ENCODE data around the gene DNAJC15.
"Not testable (repeated sequence)": the region's sequence is repeated elsewhere in the genome, so short reads cannot be mapped to it uniquely, and the experiment has no call there.

The DNAJC15 gene

GRCh38 chr13:43003729-43004128 is 19.7 kb upstream of the DNAJC15 start:
- DNase-seq (ENCODE audit: low read depth in 4 of 4, low spot score in 1 of 4) = no peak

DNA sequence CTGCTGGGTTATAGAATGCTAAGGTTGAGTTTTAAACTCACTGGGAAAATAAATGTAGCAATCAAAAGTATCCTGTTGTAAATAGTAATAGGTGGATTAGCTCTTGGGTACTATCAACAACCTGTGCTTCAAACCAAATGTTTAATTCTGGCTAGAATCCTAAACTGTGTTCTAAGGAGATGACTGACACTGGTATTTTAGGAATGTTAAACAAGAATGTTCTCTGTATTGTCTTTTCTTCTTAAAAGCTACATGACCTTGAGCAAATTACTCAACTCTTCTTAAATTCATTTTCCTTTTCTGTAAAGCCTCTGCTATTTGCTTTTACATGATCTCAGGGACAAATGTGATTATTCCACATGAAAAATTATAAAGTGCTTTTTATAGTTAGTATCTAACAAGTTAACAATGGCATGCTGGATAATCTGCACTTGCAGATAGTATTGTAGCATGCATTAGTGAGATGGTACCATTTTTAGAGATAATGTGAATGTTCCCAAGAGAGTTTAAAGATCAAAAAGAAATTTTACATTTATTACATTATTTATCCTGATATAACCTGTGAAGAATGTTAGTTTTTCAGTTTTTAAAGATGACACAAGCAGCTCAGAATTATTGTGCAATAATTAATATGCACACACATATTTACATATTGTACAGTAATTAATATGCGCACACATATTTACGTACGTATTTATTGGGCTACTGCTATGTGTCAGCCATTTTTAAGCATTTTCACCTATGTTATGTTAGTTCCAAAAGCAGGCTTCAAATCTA is 17.7 kb upstream of the DNAJC15 start:
- no peak for DNase-seq (ENCODE audit: low read depth in 4 of 4, low spot score in 1 of 4)

- no peak for DNase-seq (ENCODE audit: low read depth in 4 of 4, low spot score in 1 of 4)
Observed at GRCh38 chr13:43006893-43007631, 16.3 kb upstream of the DNAJC15 start.

DNA sequence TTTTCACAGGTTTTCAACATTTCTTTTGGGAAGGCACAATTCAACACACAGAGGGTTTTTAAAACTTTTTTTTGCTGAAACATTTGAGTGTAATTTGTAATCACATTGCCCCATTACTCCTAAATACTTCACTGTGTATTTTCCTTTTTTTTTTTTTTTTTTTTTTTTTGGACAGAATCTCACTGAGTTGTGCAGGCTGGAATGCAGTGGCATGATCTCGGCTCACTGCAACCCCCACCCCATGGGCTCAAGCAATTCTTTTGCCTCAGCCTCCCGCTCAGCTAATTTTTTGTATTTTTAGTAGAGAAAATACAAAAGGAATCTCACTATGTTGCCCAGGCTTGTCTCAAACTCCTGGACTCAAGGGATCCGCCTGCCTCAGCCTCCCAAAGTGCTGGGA is 14.8 kb upstream of the DNAJC15 start:
- DNase-seq (ENCODE audit: low read depth in 4 of 4, low spot score in 1 of 4) = no peak

DNA sequence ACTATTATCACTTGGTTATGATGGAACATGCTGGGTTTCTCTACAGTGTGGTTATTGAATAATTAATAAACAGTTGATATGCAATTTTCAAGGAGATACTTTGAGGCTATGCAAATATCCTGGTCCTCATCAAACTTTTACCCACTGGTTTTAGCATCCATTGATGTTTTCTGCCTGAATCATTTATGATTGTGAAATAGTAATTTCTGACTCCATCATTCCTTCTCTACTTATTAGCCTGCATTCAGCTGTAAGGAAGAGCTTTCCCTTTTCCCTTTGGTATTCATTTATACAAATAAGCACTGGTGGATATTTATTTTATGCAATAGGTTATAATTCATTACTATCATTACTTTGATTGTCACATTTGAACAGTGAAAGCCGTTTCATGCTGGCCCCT is 13.9 kb upstream of the DNAJC15 start:
- DNase-seq (ENCODE audit: low read depth in 4 of 4, low spot score in 1 of 4) = no peak

DNA sequence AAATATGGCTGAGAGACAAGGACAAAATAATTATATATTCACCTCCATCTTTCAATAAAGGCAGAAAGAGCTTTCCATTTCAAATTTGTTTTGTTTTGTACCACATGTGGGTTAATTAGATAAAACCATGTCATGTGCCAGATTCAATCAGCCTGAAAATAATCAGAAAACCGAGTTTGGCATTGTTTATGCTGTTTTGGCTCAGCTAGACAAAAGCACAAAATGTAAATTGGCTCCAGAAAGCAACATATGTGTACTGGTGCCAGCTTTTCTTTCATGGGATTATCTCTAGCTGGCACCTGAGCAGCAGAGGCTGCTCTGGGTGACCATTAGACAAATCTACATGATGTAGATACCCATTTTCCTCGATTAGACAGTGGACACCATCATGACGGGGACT is 9.2 kb upstream of the DNAJC15 start:
- no peak for DNase-seq (ENCODE audit: low read depth in 4 of 4, low spot score in 1 of 4)

DNA sequence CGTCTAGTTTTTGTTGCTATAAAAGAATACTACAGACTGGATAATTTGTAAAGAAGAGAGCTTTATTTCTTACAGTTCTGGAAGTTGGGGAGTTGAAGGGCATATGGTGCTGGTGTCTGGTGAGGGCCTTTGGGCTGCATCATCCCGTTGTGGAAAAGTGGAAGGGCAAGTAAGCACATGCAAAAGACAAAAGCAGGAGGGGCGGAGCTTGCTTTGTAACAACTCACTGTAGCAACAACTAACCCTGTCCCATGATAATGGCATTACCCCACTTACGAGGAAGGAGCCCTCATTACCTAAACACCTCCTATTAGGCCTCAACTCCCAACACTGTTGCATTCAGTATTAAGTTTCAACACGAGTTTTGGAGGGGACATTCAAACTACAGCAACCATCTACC is 7.2 kb upstream of the DNAJC15 start:
- no peak for DNase-seq (ENCODE audit: low read depth in 4 of 4, low spot score in 1 of 4)

DNA sequence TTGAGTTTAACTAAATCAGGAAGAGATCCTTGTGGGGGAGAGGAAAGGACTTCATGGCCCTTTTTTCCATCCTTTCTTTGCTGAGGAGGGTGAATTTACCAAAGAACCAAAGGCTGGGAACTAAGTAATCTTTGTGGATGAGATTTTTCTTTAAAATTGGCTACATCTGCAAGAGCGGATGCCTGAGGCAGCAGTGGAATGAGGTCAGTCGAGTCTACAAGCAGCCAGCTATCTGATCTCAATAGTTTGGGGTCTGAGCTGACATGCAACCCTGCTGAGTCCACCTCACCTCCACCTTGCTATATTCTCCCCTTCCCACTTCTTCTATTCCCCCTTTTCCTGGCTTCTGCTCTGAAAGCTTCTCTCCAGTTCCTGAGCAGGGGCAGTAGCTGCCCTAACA is 3.6 kb upstream of the DNAJC15 start:
- no peak for DNase-seq (ENCODE audit: low read depth in 4 of 4, low spot score in 1 of 4)

GRCh38 chr13:43020794-43021193 is 2.6 kb upstream of the DNAJC15 start:
- DNase-seq (ENCODE audit: low read depth in 4 of 4, low spot score in 1 of 4) = no peak

DNA sequence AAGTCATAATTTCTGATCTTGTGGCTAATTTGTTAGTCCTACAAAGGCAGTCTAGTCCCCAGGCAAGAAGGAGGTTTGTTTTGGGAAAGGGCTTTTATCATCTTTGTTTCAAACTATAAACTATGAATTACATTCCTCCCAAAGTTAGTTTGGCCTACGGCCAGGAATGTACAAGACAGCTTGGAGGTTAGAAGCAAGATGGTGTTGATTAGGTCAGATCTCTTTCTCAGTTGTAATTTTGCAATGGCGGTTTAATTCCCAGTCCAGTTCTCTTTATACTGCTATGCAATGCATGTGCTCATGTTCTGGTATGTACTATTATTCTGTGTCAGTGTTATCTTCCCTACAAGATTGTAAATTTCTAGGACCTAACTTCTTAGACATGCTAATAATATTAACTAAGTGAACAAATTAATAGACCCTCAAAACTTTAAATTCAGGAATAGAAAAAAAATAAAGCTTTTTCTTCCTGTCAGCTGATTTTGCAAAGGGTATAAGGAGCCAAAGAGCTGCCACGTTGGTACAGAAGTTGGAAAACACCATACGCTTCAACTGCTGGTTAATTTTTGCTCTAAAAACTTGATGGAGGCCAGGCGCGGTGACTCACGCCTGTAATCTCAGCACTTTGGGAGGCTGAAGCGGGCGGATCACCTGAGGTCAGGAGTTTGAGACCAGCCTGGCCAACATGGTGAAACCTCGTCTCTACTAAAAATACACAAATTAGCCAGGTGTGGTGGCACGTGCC is 1.3 kb upstream of the DNAJC15 start:
- DNase-seq (ENCODE audit: low read depth in 4 of 4, low spot score in 1 of 4) = no peak

DNA sequence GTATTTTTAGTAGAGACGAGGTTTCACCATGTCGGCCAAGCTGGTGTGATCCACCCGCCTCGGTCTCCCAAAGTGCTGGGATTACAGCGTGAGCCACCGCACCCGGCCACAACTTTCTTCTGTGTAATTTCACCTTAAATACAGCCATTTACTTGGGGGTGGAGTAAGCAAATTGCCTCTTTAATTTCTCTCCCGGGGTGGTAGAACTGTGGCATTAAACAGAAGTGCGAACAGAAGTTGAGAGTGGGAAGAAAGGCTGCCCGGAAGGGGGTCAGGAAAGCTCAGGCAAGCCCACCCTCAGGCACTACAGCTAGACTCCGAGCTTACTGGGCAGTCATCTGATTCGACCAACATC is 475 bp upstream of the DNAJC15 start:
- no peak for DNase-seq (ENCODE audit: low read depth in 4 of 4, low spot score in 1 of 4)

GRCh38 chr13:43026262-43026661 is 2.9 kb downstream of the DNAJC15 start:
- no peak for DNase-seq (ENCODE audit: low read depth in 4 of 4, low spot score in 1 of 4)

GRCh38 chr13:43030548-43030947 is 7.2 kb downstream of the DNAJC15 start:
- no peak for DNase-seq (ENCODE audit: low read depth in 4 of 4, low spot score in 1 of 4)

- DNase-seq (ENCODE audit: low read depth in 4 of 4, low spot score in 1 of 4) = no peak
Observed at GRCh38 chr13:43031881-43032280, 8.5 kb downstream of the DNAJC15 start.

- DNase-seq (ENCODE audit: low read depth in 4 of 4, low spot score in 1 of 4) = no peak
Observed at GRCh38 chr13:43033038-43033437, 9.7 kb downstream of the DNAJC15 start.

GRCh38 chr13:43036351-43037250 is 13.2 kb downstream of the DNAJC15 start:
- DNase-seq (ENCODE audit: low read depth in 4 of 4, low spot score in 1 of 4) = no peak

- DNase-seq (ENCODE audit: low read depth in 4 of 4, low spot score in 1 of 4) = no peak
Observed at GRCh38 chr13:43039966-43040365, 16.6 kb downstream of the DNAJC15 start.

GRCh38 chr13:43040581-43041368 is 17.4 kb downstream of the DNAJC15 start:
- DNase-seq (ENCODE audit: low read depth in 4 of 4, low spot score in 1 of 4) = not testable (repeated sequence)

GRCh38 chr13:43041369-43041921 is 18.1 kb downstream of the DNAJC15 start:
- no peak for DNase-seq (ENCODE audit: low read depth in 4 of 4, low spot score in 1 of 4)

GRCh38 chr13:43042410-43042921 is 19.1 kb downstream of the DNAJC15 start:
- no peak for DNase-seq (ENCODE audit: low read depth in 4 of 4, low spot score in 1 of 4)
